Activated T-helper 2 cell treated with anti-CD3 and anti-CD28 coated beads, Interferon-gamma antibody, Interleukin-2, Interleukin-4, amounts not matched to agents 10 μg/mL and 5 μg/mL and 100 μg/mL, durations not matched to agents 14 hours and 24 hours and 36 hours (primary cell): Measurements from ENCODE around the gene CDIP1. TPM values are rescaled to one million over a fixed set of nuclear protein-coding genes. Genes with fewer than 3 reads are reported as not detected.

Source experiments
- DNase-seq: peaks from one replicate; pipeline ENCODE4 v3.0.0; 2021; ENCODE audit warnings: low spot score
- H3K27ac Mint-ChIP-seq: one replicate; pipeline ENCODE4 v1.8.0; 2021; ENCODE audit warnings: mixed read lengths
- H3K27me3 Mint-ChIP-seq: one replicate; pipeline ENCODE4 v1.8.0; 2021; ENCODE audit warnings: low read depth, mixed read lengths
- H3K36me3 Mint-ChIP-seq: one replicate; pipeline ENCODE4 v1.8.0; 2021; ENCODE audit warnings: low read depth, mixed read lengths
- H3K4me1 Mint-ChIP-seq: one replicate; pipeline ENCODE4 v1.8.0; 2021; ENCODE audit warnings: low read depth, mixed read lengths
- H3K4me3 Mint-ChIP-seq: one replicate; pipeline ENCODE4 v1.8.0; 2021; ENCODE audit warnings: low read depth, mild to moderate bottlenecking, moderate library complexity, mixed read lengths
- H3K9me3 Mint-ChIP-seq: one replicate; pipeline ENCODE4 v1.8.0; 2021; ENCODE audit warnings: mixed read lengths
- intact Hi-C: fragments of 100-400 bp; cut with micrococcal nuclease; formaldehyde crosslinking; loops from one replicate; pipeline ENCODE4 v1.15.1; 2023
- total RNA-seq: library from RNA; stranded (reverse); gene quantifications from 2 replicates; pipeline ENCODE4 v1.2.3, GENCODE V29; 2022

CDIP1 gene
- total RNA-seq, 1 donor from 2014 or later, result 46.0 TPM

DNA sequence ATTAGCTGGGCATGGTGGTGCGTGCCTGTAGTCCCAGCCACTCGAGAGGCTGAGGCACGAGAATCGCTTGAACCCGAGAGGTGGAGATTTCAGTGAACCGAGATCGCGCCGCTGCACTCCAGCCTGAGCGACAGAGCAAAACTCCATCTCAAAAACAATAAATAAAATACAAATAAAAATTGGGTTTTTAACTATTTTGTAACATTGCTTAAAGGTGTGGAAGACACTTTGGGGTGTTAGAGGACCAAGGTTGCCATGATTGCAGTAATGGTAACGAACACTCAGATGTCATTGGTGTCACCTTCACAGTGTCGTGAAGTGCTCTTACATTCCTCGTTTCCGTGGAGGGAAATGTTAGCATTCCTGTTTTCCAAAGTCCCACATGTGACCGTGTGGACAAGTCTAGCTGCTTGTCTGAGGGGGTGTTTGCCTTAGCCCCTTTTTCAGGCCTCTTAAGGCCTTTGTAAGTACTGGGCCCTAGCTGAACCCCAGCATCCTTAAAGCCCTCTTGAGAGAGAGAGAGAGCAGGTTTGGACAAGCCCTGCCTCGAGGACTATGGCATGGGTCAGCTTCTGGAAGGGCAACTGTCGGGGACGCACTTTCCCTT, 26.2 kb upstream of the CDIP1 start:
- H3K4me3 Mint-ChIP-seq, result no peak overlapping the region
- H3K9me3 Mint-ChIP-seq, result no peaks in the 10 kb centered on the region
- peaks cover 5% of the 10 kb centered on the region for H3K4me1 Mint-ChIP-seq
- intact Hi-C loops, result no loop called here
- no peak overlapping the region for H3K27ac Mint-ChIP-seq
- no peak for DNase-seq
- H3K27me3 Mint-ChIP-seq, result peaks cover 5% of the 10 kb centered on the region
- H3K36me3 Mint-ChIP-seq, result no peaks in the 10 kb centered on the region

DNA sequence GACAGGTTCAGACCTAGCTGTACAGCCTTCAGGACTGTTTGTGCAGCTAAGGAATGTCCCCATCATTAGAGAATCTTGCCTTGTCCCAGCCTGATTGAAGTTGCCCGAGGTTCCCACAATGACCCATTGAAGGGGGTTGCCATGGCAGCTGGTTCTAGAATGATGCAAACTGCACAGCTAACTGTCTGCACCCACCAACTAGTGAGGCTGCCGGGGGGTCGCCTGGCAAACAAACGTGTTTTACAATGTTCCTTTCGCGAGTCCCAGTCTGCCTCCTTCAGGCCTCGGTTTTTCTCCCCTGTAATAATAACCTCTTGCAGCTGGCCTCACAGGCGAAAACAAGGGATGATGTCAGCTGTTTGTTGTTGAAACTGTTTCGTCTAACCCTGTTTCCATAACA, 23.0 kb upstream of the CDIP1 start:
- Mint-ChIP-seq H3K27ac (no peak overlapping the region), H3K4me3 (no peak overlapping the region), H3K9me3 (no peaks in the 10 kb centered on the region), H3K27me3 (peaks cover 2% of the 10 kb centered on the region), H3K4me1 (peaks cover 5% of the 10 kb centered on the region), H3K36me3 (no peaks in the 10 kb centered on the region)
- no peak for DNase-seq
- intact Hi-C loops, result no loop called here

DNA sequence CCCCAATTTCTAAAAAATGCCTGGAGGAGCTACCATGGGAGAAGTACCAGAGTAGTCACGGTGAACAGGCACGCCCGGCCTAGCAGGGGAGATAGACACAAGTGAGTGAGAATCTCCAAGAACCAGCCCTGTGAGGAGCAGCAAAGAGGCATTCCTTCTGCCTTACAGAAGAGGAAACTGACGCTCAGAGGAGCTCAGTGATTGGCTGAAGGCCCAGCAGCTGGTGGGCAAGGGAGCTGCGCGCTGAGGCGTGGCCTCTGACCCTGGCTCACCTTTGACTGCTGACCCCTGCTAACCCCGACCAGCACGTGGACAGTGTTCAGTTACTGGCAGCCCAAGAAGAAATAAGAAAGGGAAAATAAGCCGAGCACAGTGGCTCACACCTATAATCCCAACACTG, 19.4 kb upstream of the CDIP1 start:
- DNase-seq, result no peak
- intact Hi-C loops, result no loop called here
- no peaks in the 10 kb centered on the region for H3K36me3 Mint-ChIP-seq
- H3K27me3 Mint-ChIP-seq, result no peaks in the 10 kb centered on the region
- no peaks in the 10 kb centered on the region for H3K9me3 Mint-ChIP-seq
- no peaks in the 10 kb centered on the region for H3K4me1 Mint-ChIP-seq
- H3K4me3 Mint-ChIP-seq, result no peak overlapping the region
- H3K27ac Mint-ChIP-seq, result no peak overlapping the region

DNA sequence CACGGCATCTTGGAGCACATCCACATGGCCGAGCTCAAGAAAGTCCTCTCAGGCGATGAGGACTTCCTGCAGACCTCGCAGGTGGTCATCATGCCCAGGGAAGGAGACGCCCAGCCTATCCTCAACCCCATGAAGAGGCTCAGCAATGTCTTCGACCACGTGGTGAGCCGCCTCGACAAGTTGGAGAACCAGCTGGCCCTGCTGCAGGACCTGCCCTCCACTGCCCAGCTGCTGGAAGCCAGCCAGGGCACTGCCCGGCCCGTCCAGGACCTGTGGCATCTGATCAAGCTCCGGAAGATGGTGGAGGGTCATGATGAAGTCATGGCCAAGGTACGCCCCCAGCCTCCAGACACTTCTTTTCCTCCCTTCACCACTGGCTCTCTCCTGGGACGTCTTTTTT, 18.0 kb upstream of the CDIP1 start:
- Mint-ChIP-seq H3K27me3 (peaks cover 2% of the 10 kb centered on the region), H3K36me3 (no peaks in the 10 kb centered on the region), H3K4me3 (no peak overlapping the region), H3K9me3 (no peaks in the 10 kb centered on the region), H3K27ac (no peak overlapping the region), H3K4me1 (no peaks in the 10 kb centered on the region)
- intact Hi-C loops, result no loop called here
- no peak for DNase-seq

DNA sequence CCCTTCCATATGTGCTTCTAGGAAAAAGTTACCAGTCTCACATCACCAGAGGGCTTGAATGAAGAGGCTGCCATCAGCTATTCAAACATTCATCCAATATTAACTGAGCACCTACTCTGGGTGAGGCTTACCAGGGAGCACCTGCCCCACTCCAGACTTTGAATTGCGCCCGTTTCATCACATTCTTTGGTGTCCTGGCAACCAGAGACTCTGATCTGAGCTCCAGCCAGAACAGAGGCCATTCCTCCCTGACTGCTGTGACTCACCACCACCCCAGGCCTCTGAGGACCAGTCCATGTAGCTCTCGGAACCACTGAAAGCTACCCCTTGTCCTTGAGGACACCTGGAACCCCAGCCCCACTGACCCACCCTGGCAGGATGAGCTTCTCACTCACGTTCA, 17.5 kb upstream of the CDIP1 start, which contains the start of gene C16orf96:
Gene C16orf96 (plus strand): TSS at position 229 of the 400 bp plus-strand sequence. CDS start 150 bp downstream, at position 379.
- no peaks in the 10 kb centered on the region for H3K9me3 Mint-ChIP-seq
- no peaks in the 10 kb centered on the region for H3K36me3 Mint-ChIP-seq
- no peak within 1 kb of the TSS for H3K4me3 Mint-ChIP-seq
- no peaks in the 10 kb centered on the region for H3K4me1 Mint-ChIP-seq
- H3K27ac Mint-ChIP-seq, result no peak within 1 kb of the TSS
- intact Hi-C loops, result no loop called here
- peaks cover 2% of the 10 kb centered on the region for H3K27me3 Mint-ChIP-seq
- no peak for DNase-seq

DNA sequence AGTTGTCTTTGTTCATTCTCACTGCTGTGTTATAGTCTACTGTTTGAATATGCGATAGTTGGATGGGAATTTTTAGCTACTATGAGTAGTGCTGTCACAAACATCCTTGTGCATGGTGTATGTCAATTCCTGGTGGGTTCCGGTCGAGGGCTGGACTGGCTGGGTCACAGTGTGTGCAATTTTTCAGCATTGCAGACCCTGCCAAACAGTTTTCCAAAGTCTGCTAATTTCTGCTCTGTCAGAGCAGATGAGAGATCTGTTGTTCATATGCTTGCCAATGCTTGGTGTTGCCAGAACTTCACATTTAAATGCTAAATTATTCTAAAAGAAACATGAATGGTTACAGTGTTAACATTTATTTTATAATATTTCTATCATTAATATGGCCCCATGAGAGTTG, 14.0 kb upstream of the CDIP1 start:
- Mint-ChIP-seq H3K4me3 (no peak overlapping the region), H3K27me3 (peaks cover 2% of the 10 kb centered on the region), H3K36me3 (no peaks in the 10 kb centered on the region), H3K4me1 (peaks cover 5% of the 10 kb centered on the region), H3K9me3 (no peaks in the 10 kb centered on the region), H3K27ac (no peak overlapping the region)
- no peak for DNase-seq
- intact Hi-C loops, result no loop called here

DNA sequence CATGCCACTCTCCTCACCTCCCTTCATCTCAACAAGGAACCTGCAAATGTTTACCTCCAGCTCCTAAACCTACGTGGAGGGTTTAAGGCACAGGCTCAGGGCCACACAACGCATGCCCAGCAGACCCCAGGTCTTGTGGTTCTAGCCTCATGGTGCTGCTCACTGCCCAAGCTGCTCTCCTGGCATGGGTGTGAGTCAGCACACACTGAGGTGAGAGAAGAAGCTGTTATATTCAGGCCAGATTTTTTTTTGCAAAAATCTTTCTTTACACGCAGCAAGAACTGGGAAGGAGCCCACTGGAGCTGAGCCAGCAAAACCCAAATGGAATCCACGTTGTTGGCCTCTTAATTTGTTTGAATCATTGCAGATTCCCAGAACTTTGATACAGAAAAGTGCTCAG, 12.0 kb upstream of the CDIP1 start:
- peaks cover 2% of the 10 kb centered on the region for H3K27me3 Mint-ChIP-seq
- DNase-seq, result no peak
- intact Hi-C loops, result no loop called here
- no peak overlapping the region for H3K27ac Mint-ChIP-seq
- H3K4me3 Mint-ChIP-seq, result no peak overlapping the region
- H3K36me3 Mint-ChIP-seq, result no peaks in the 10 kb centered on the region
- H3K4me1 Mint-ChIP-seq, result peaks cover 5% of the 10 kb centered on the region
- no peaks in the 10 kb centered on the region for H3K9me3 Mint-ChIP-seq

DNA sequence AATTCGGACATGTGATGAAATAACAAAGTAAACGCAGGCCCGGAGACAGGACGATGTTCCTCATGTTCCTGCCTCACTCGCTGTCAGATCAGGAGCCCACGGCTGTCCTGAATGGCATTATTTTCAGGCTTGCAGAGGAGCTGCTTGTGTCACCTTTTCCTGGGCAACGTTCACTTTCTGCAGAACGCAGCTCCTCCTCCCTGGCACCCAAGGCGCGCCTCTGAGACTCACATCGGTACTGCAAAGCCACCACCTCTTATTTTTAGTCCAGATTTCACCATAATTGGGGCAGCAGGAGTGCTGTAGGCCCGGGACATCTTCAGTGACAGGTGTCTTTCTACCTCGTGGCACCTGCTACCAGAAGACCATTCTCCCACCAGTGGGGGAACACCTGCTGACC, 9.6 kb upstream of the CDIP1 start:
- intact Hi-C loops, result loop anchor here (1.0 kb wide), 2 partner anchors 31 to 42 kb away; no protein-coding TSS in a partner anchor
- H3K27me3 Mint-ChIP-seq, result peaks cover 5% of the 10 kb centered on the region
- no peak overlapping the region for H3K27ac Mint-ChIP-seq
- peaks cover 5% of the 10 kb centered on the region for H3K4me1 Mint-ChIP-seq
- H3K9me3 Mint-ChIP-seq, result no peaks in the 10 kb centered on the region
- DNase-seq, result no peak
- H3K36me3 Mint-ChIP-seq, result no peaks in the 10 kb centered on the region
- no peak overlapping the region for H3K4me3 Mint-ChIP-seq

DNA sequence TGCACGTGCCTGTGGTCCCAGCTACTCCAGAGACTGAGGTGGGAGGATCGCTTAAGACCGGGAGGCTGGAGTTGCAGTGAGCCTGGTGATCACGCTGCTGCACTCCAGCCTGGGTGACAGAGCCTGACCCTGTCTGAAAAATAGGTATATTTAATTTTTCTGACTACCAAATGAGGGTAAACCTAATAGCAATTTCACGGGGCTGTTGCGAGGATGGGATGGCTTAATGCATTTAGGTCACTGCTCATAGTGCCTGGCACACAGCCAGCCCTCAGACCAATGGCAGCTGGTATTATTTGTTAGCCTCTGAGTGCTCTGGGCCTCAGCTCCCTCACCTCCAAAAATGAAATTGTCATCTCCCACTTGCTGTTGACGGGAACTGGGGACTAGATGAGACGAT, 5.9 kb upstream of the CDIP1 start:
- peaks cover 6% of the 10 kb centered on the region for H3K36me3 Mint-ChIP-seq
- peaks cover 8% of the 10 kb centered on the region for H3K9me3 Mint-ChIP-seq
- intact Hi-C loops, result no loop called here
- DNase-seq, result no peak
- H3K27ac Mint-ChIP-seq, result no peak overlapping the region
- no peak overlapping the region for H3K4me3 Mint-ChIP-seq
- peaks cover 6% of the 10 kb centered on the region for H3K4me1 Mint-ChIP-seq
- H3K27me3 Mint-ChIP-seq, result peaks cover 3% of the 10 kb centered on the region

DNA sequence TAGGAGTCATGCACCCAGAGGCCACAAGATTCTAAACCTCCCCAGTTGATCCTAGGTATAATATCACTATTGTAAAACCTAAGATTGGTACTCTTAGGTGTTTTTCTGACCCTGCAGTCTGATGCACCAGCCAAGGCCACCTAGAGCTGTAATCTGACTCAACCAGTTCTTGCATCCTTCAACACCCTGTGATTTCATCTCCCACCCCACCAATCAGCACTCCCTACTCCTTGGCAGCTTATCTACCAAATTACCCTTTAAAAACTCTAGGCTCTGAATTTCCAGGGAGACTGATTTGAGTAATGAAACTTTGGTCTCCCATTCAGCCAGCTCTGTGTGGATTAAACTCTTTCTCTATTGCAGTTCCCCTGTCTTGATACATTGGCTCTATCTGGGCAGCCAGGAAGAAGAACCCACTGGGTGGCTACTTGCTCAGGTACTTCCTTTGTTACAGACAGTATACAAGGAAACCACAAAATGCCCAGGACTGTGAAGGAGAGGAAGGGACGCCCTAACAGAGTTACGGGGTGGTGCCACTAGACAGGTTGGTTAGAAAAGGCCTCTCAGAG, 1.2 kb upstream of the CDIP1 start:
- no peak for DNase-seq
- H3K9me3 Mint-ChIP-seq, result peaks cover 16% of the 10 kb centered on the region
- H3K4me1 Mint-ChIP-seq, result peaks cover 34% of the 10 kb centered on the region
- H3K36me3 Mint-ChIP-seq, result peaks cover 19% of the 10 kb centered on the region
- intact Hi-C loops, result loop anchor here (1.0 to 5.0 kb wide), 5 partner anchors 10 to 138 kb away; partner anchors contain the start of genes CORO7 and HMOX2
- peaks cover 2% of the 10 kb centered on the region for H3K27me3 Mint-ChIP-seq
- peak overlapping the region; percentile 40 for H3K27ac Mint-ChIP-seq
- H3K4me3 Mint-ChIP-seq, result no peak overlapping the region

DNA sequence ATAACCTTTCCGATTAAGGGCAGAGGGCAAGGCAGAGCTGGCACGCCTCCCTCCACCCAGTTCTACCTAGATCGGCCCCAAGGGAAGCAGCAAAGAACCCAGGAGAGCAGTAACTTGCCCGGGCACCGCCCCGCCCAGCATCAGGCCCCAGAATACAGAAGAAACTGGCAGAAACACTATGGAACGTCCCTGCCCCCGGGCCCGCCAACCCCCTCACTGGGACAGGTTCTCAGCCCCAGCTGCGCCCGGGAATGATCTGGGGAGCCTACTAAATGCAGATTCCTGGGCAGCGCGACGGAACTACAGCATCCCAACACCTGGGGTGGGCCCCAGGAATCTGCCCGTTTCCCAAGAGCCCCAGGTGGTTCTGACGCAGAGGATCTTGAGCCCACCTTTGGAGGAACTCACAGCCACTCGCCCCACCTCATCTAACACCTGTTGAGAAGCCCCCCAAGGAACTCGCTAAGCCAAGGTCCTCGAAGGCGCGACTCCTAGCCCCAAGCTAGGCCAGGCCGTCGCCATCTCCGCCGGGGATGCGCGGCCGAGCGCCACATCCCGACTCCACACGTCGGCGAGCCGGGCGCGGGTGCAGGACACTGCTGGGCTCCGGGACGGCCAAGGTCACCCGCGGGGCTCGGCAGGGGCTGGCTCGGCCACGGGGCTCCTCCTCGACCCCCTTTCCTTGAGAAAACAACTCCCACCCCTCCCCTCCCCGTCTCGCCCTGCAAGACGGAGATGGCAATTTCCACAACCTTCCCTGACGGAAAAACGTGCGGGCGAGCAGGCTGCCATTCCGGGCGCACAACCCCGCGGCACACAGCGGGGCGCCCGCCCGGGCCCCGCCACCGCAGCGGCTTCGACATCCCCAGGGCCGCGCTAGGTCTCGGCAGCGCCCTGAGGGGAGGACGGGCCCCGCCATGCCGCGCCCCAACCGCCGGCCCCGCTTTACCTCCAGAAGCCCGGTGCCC, 913 bp downstream of the CDIP1 start:
- Mint-ChIP-seq H3K9me3 (peaks cover 16% of the 10 kb centered on the region), H3K36me3 (peaks cover 33% of the 10 kb centered on the region), H3K4me1 (peaks cover 38% of the 10 kb centered on the region), H3K27ac (peak overlapping the region; percentile 30), H3K27me3 (no peaks in the 10 kb centered on the region), H3K4me3 (peak overlapping the region; percentile 80)
- intact Hi-C loops, result loop anchor here (2.0 to 5.0 kb wide), 5 partner anchors 31 to 140 kb away; partner anchors contain the start of genes CORO7 and HMOX2
- no peak for DNase-seq

DNA sequence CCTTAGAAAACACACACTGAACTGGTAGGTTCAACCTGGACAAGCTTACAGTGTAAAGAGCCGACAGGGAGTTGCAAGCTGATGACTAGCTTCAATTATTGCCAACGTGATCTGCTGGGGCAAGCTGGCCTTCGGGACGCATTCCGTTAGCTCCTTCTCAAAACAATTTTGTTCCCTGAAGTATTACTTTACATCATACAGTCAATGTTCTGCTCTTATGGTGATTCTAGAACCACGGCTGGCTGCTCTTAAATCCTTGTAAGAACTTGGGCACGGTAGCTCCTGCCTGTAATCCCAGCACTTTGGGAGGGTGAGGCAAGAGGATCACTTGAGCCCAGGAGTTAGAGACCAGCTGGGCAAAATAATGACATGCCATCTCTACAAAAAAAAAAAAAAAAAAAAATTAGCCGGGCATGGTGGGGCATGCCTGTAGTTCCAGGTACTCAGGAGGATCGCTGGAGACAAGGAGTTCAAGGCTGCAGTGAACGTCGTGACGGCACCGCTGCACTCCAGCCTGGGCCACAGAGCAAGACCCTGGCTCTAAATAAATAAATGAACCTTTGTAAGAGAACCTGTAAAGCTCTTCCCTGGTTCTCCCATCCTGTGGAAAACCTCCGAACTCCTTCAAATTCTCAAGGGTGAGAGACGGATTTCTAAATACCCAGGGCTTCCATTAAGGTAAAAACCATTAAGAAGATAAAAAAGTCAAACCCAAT, 2.0 kb downstream of the CDIP1 start:
- no peak for DNase-seq
- H3K9me3 Mint-ChIP-seq, result peaks cover 16% of the 10 kb centered on the region
- H3K4me1 Mint-ChIP-seq, result peaks cover 38% of the 10 kb centered on the region
- peaks cover 42% of the 10 kb centered on the region for H3K36me3 Mint-ChIP-seq
- intact Hi-C loops, result loop anchor here (2.0 to 5.0 kb wide), 4 partner anchors 30 to 141 kb away; partner anchors contain the start of gene CORO7
- no peaks in the 10 kb centered on the region for H3K27me3 Mint-ChIP-seq
- peak overlapping the region; percentile 40 for H3K27ac Mint-ChIP-seq
- H3K4me3 Mint-ChIP-seq, result peak overlapping the region; percentile 80
